ENCODE measurements around the gene BNIP2.
A peak's percentile ranks its signal among the peaks of the same experiment; 100 is the strongest.

Gene BNIP2

GRCh38 chr15:59689626-59690236, 611 bp upstream of the BNIP2 start:
- peak overlapping the region; percentile 80 for H3K4me3 ChIP-seq (ENCODE audit: low read depth, low read length)
- TF ChIP-seq CTCF (IDR thresholded peaks at IDR 0.05; ENCODE audit: control insufficient read depth, extremely low read depth, insufficient read depth), result no peak
- DNase-seq (ENCODE audit: low read depth), result peak; percentile 60

GRCh38 chr15:59688423-59688781, 718 bp downstream of the BNIP2 start:
- DNase-seq (ENCODE audit: low read depth), result peak; percentile 45
- no peak for TF ChIP-seq CTCF (IDR thresholded peaks at IDR 0.05; ENCODE audit: control insufficient read depth, extremely low read depth, insufficient read depth)
- peak overlapping the region; percentile 80 for H3K4me3 ChIP-seq (ENCODE audit: low read depth, low read length)

- DNase-seq (ENCODE audit: low read depth), result no peak
- TF ChIP-seq CTCF (IDR thresholded peaks at IDR 0.05; ENCODE audit: control insufficient read depth, extremely low read depth, insufficient read depth), result no peak
- peak overlapping the region; percentile 80 for H3K4me3 ChIP-seq (ENCODE audit: low read depth, low read length)
These were observed 1.3 kb downstream of the BNIP2 start for GRCh38 chr15:59687836-59688235.

GRCh38 chr15:59686389-59686788, 2.7 kb downstream of the BNIP2 start:
- H3K4me3 ChIP-seq (ENCODE audit: low read depth, low read length), result no peak overlapping the region
- no peak for TF ChIP-seq CTCF (IDR thresholded peaks at IDR 0.05; ENCODE audit: control insufficient read depth, extremely low read depth, insufficient read depth)
- no peak for DNase-seq (ENCODE audit: low read depth)

GRCh38 chr15:59685737-59686297, 3.3 kb downstream of the BNIP2 start:
- no peak for DNase-seq (ENCODE audit: low read depth)
- TF ChIP-seq CTCF (IDR thresholded peaks at IDR 0.05; ENCODE audit: control insufficient read depth, extremely low read depth, insufficient read depth), result no peak
- H3K4me3 ChIP-seq (ENCODE audit: low read depth, low read length), result no peak overlapping the region

- no peak overlapping the region for H3K4me3 ChIP-seq (ENCODE audit: low read depth, low read length)
- DNase-seq (ENCODE audit: low read depth), result no peak
- no peak for TF ChIP-seq CTCF (IDR thresholded peaks at IDR 0.05; ENCODE audit: control insufficient read depth, extremely low read depth, insufficient read depth)
These were observed 8.2 kb downstream of the BNIP2 start for GRCh38 chr15:59680870-59681269.

- no peak for DNase-seq (ENCODE audit: low read depth)
- TF ChIP-seq CTCF (IDR thresholded peaks at IDR 0.05; ENCODE audit: control insufficient read depth, extremely low read depth, insufficient read depth), result no peak
- no peak overlapping the region for H3K4me3 ChIP-seq (ENCODE audit: low read depth, low read length)
These were observed 8.8 kb downstream of the BNIP2 start for GRCh38 chr15:59680346-59680745.

All from LNCaP clone FGC (cell line).